ENCODE measurements around the gene TTYH3.

The TTYH3 gene

GRCh38 chr7:2680792-2681490 lies 49.2 kb downstream of the TTYH3 start:
- ChIA-PET CTCF (interaction anchor here (0.5 to 1.9 kb wide), 16 partner anchors 8 to 926 kb away, joined by 3 to 8 read pairs (median 4); partner anchors contain the start of gene BRAT1), POLR2A (no interaction called here)
- TF ChIP-seq FOXM1 (IDR thresholded peaks at IDR 0.05; ENCODE audit: borderline replicate concordance), result no peak
- no peak for TF ChIP-seq FOXA1 (IDR thresholded peaks at IDR 0.05)
- TF ChIP-seq ELF4 (IDR thresholded peaks at IDR 0.05), result no peak
- no peak for TF ChIP-seq BHLHE40 (IDR thresholded peaks at IDR 0.05; ENCODE audit: borderline replicate concordance)
- TF ChIP-seq LEF1 (IDR thresholded peaks at IDR 0.05; ENCODE audit: borderline replicate concordance), result no peak
- no peak for TF ChIP-seq NFRKB (IDR thresholded peaks at IDR 0.05)
- TF ChIP-seq ARNT (IDR thresholded peaks at IDR 0.05), result no peak
- TF ChIP-seq SUZ12 (IDR thresholded peaks at IDR 0.05), result no peak
- no peak for TF ChIP-seq PKNOX1 (IDR thresholded peaks at IDR 0.05)
- TF ChIP-seq SP1 (IDR thresholded peaks at IDR 0.05), result no peak
- peak; percentile 82 for DNase-seq (ENCODE audit: extremely low spot score)

- ChIA-PET CTCF (interaction anchor here (0.5 to 1.9 kb wide), 4 partner anchors 11 to 61 kb away, joined by 3 to 8 read pairs (median 6); no protein-coding TSS in a partner anchor), POLR2A (no interaction called here)
- no peak for DNase-seq (ENCODE audit: extremely low spot score)
- TF ChIP-seq BHLHE40 (IDR thresholded peaks at IDR 0.05; ENCODE audit: borderline replicate concordance) (no peak), SUZ12 (IDR thresholded peaks at IDR 0.05) (no peak), TARDBP (IDR thresholded peaks at IDR 0.05) (no peak), SP1 (IDR thresholded peaks at IDR 0.05) (no peak), NFRKB (IDR thresholded peaks at IDR 0.05) (no peak), LEF1 (IDR thresholded peaks at IDR 0.05; ENCODE audit: borderline replicate concordance) (no peak), HDGF (IDR thresholded peaks at IDR 0.05; ENCODE audit: borderline replicate concordance) (no peak)
Observed at GRCh38 chr7:2681929-2682799, 50.4 kb downstream of the TTYH3 start.

- CTCF ChIA-PET, result interaction anchor here (0.7 kb wide), 1 partner anchor 78 kb away, joined by 3 read pairs; no protein-coding TSS in a partner anchor
- POLR2A ChIA-PET, result no interaction called here
- no peak for DNase-seq (ENCODE audit: extremely low spot score)
- TF ChIP-seq TARDBP (IDR thresholded peaks at IDR 0.05), result no peak
- no peak for TF ChIP-seq L3MBTL2 (conservative IDR thresholded peaks at IDR 0.05)
- TF ChIP-seq BHLHE40 (IDR thresholded peaks at IDR 0.05; ENCODE audit: borderline replicate concordance), result no peak
- TF ChIP-seq CTBP1 (IDR thresholded peaks at IDR 0.05; ENCODE audit: borderline replicate concordance), result no peak
- TF ChIP-seq SUZ12 (IDR thresholded peaks at IDR 0.05), result no peak
- TF ChIP-seq ZNF384 (IDR thresholded peaks at IDR 0.05), result no peak
- TF ChIP-seq HDGF (IDR thresholded peaks at IDR 0.05; ENCODE audit: borderline replicate concordance), result no peak
- TF ChIP-seq FOXK2 (IDR thresholded peaks at IDR 0.05), result no peak
- no peak for TF ChIP-seq NFRKB (IDR thresholded peaks at IDR 0.05)
- no peak for TF ChIP-seq ELF4 (IDR thresholded peaks at IDR 0.05)
- TF ChIP-seq LEF1 (IDR thresholded peaks at IDR 0.05; ENCODE audit: borderline replicate concordance), result no peak
- no peak for TF ChIP-seq SP1 (IDR thresholded peaks at IDR 0.05)
- TF ChIP-seq ARNT (IDR thresholded peaks at IDR 0.05), result no peak
Observed at GRCh38 chr7:2684501-2684900, 52.7 kb downstream of the TTYH3 start.

GRCh38 chr7:2686101-2686500 lies 54.3 kb downstream of the TTYH3 start:
- no peak for TF ChIP-seq ARNT (IDR thresholded peaks at IDR 0.05)
- POLR2A ChIA-PET, result no interaction called here
- DNase-seq (ENCODE audit: extremely low spot score), result no peak
- CTCF ChIA-PET, result no interaction called here

- no peak for DNase-seq (ENCODE audit: extremely low spot score)
- ChIA-PET POLR2A (no interaction called here), CTCF (no interaction called here)
- TF ChIP-seq CTBP1 (IDR thresholded peaks at IDR 0.05; ENCODE audit: borderline replicate concordance) (no peak), ZNF384 (IDR thresholded peaks at IDR 0.05) (no peak), HDGF (IDR thresholded peaks at IDR 0.05; ENCODE audit: borderline replicate concordance) (no peak), FOXA1 (IDR thresholded peaks at IDR 0.05) (no peak), FOXK2 (IDR thresholded peaks at IDR 0.05) (no peak), LEF1 (IDR thresholded peaks at IDR 0.05; ENCODE audit: borderline replicate concordance) (no peak), NFRKB (IDR thresholded peaks at IDR 0.05) (no peak), L3MBTL2 (conservative IDR thresholded peaks at IDR 0.05) (no peak), SUZ12 (IDR thresholded peaks at IDR 0.05) (no peak), ARNT (IDR thresholded peaks at IDR 0.05) (no peak), ELF4 (IDR thresholded peaks at IDR 0.05) (no peak), TARDBP (IDR thresholded peaks at IDR 0.05) (no peak), SP1 (IDR thresholded peaks at IDR 0.05) (no peak), PKNOX1 (IDR thresholded peaks at IDR 0.05) (no peak), BHLHE40 (IDR thresholded peaks at IDR 0.05; ENCODE audit: borderline replicate concordance) (no peak), FOXM1 (IDR thresholded peaks at IDR 0.05; ENCODE audit: borderline replicate concordance) (no peak)
Observed at GRCh38 chr7:2687338-2687869, 55.6 kb downstream of the TTYH3 start.

GRCh38 chr7:2687881-2688318 lies 56.1 kb downstream of the TTYH3 start, which contains the start of gene AMZ1:
AMZ1 (plus strand) TSS chr7:2688202; CDS start chr7:2700452, 12,250 bp downstream.
- no peak for DNase-seq (ENCODE audit: extremely low spot score)
- ChIA-PET CTCF (no interaction called here), POLR2A (no interaction called here)
- TF ChIP-seq LEF1 (IDR thresholded peaks at IDR 0.05; ENCODE audit: borderline replicate concordance), result no peak
- no peak for TF ChIP-seq BHLHE40 (IDR thresholded peaks at IDR 0.05; ENCODE audit: borderline replicate concordance)
- no peak for TF ChIP-seq FOXK2 (IDR thresholded peaks at IDR 0.05)
- TF ChIP-seq ZNF384 (IDR thresholded peaks at IDR 0.05), result no peak
- TF ChIP-seq HDGF (IDR thresholded peaks at IDR 0.05; ENCODE audit: borderline replicate concordance), result no peak
- TF ChIP-seq NFRKB (IDR thresholded peaks at IDR 0.05), result no peak
- TF ChIP-seq L3MBTL2 (conservative IDR thresholded peaks at IDR 0.05), result no peak
- no peak for TF ChIP-seq SUZ12 (IDR thresholded peaks at IDR 0.05)
- no peak for TF ChIP-seq FOXA1 (IDR thresholded peaks at IDR 0.05)
- no peak for TF ChIP-seq FOXM1 (IDR thresholded peaks at IDR 0.05; ENCODE audit: borderline replicate concordance)
- TF ChIP-seq ELF4 (IDR thresholded peaks at IDR 0.05), result no peak
- no peak for TF ChIP-seq SP1 (IDR thresholded peaks at IDR 0.05)
- TF ChIP-seq TARDBP (IDR thresholded peaks at IDR 0.05), result no peak
- TF ChIP-seq CTBP1 (IDR thresholded peaks at IDR 0.05; ENCODE audit: borderline replicate concordance), result no peak
- TF ChIP-seq ARNT (IDR thresholded peaks at IDR 0.05), result no peak
- TF ChIP-seq PKNOX1 (IDR thresholded peaks at IDR 0.05), result no peak

Data from HEK293T (cell line).